Colonic mucosa (tissue), 4 donors: ENCODE data around the gene PPP1R11. TPM values are rescaled to one million over a fixed set of nuclear protein-coding genes. Genes with fewer than 3 reads are reported as not detected.
"Not testable (repeated sequence)": the region's sequence is repeated elsewhere in the genome, so short reads cannot be mapped to it uniquely, and the experiment has no call there.

Experiments
- DNase-seq: peaks from one replicate; pipeline ENCODE4 v3.0.0-alpha.2; 2020
- H3K27ac ChIP-seq: fragments of 200-600 bp; one replicate; pipeline ENCODE4 v1.8.0; 2021
- H3K27me3 ChIP-seq: fragments of 200-600 bp; one replicate; pipeline ENCODE4 v1.8.0; 2021
- H3K36me3 ChIP-seq: fragments of 200-600 bp; one replicate; pipeline ENCODE4 v1.8.0; 2021
- H3K4me1 ChIP-seq: fragments of 200-600 bp; one replicate; pipeline ENCODE4 v1.8.0; 2021; ENCODE audit warnings: mild to moderate bottlenecking
- H3K4me3 ChIP-seq: fragments of 200-600 bp; one replicate; pipeline ENCODE4 v1.8.0; 2021
- H3K9ac ChIP-seq, 2 donors: one replicate each; pipeline ENCODE4 v1.7.0; 2013; ENCODE audit warnings: control low read depth in 2 of 2, low read depth in 2 of 2, low read length in 2 of 2
- H3K9me3 ChIP-seq: fragments of 200-600 bp; one replicate; pipeline ENCODE4 v1.8.0; 2021
- intact Hi-C: fragments of 100-400 bp; cut with DNase I; formaldehyde crosslinking; loops from one replicate; pipeline ENCODE4 v1.14.1; 2022
- total RNA-seq, 2 donors: library from RNA; stranded (reverse); fragmentation: NEBNext Ultra II Directional in 1 of 2; extraction: Animal tissue kit (Norgen Biotek cat#: 25700) in 1 of 2; gene quantifications; one replicate each; pipeline ENCODE4 v1.2.1, GENCODE V29; 2021
- TF ChIP-seq, protein P1 (sequence below): fragments of 200-600 bp; IDR thresholded peaks from one replicate; pipeline ENCODE4 v1.8.0; 2022; ENCODE audit warnings: antibody characterized with exemption, mild to moderate bottlenecking
- donor health status: healthy.
- donor health status: DM: no; HTN: no; CAD: no.
- donor health status: DM: no; HTN: no; CAD: no.

Gene PPP1R11
- total RNA-seq, 2 donors from 2014 or later: 77.9 to 87.1 TPM

DNA sequence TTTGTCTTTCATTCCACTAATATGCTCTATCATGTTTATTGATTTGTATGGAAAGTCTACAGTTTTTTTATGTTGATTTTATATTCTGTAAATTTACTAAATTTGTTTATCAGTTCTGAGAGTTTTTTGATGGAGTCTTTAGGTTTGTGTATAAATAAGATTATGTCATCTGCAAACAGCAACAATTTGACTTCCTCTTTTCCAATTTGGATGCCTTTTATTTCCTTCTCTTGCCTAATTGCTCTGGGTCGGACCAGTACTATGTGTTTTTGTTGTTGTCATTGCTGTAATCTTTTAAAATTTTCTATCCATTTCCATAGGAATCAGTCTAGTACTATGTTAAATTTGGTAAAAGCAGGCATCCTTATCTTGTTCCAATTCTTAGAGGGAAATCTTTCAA lies 37.4 kb upstream of the PPP1R11 start:
- TF ChIP-seq, protein P1, sequence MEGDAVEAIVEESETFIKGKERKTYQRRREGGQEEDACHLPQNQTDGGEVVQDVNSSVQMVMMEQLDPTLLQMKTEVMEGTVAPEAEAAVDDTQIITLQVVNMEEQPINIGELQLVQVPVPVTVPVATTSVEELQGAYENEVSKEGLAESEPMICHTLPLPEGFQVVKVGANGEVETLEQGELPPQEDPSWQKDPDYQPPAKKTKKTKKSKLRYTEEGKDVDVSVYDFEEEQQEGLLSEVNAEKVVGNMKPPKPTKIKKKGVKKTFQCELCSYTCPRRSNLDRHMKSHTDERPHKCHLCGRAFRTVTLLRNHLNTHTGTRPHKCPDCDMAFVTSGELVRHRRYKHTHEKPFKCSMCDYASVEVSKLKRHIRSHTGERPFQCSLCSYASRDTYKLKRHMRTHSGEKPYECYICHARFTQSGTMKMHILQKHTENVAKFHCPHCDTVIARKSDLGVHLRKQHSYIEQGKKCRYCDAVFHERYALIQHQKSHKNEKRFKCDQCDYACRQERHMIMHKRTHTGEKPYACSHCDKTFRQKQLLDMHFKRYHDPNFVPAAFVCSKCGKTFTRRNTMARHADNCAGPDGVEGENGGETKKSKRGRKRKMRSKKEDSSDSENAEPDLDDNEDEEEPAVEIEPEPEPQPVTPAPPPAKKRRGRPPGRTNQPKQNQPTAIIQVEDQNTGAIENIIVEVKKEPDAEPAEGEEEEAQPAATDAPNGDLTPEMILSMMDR: no peak
- Histone ChIP-seq H3K4me1 (no peaks in the 10 kb centered on the region), H3K27ac (no peak overlapping the region), H3K27me3 (no peaks in the 10 kb centered on the region), H3K9me3 (no peaks in the 10 kb centered on the region), H3K36me3 (no peaks in the 10 kb centered on the region), H3K9ac (no peak overlapping the region), H3K4me3 (no peak overlapping the region)
- intact Hi-C loops: no loop called here
- no peak for DNase-seq

DNA sequence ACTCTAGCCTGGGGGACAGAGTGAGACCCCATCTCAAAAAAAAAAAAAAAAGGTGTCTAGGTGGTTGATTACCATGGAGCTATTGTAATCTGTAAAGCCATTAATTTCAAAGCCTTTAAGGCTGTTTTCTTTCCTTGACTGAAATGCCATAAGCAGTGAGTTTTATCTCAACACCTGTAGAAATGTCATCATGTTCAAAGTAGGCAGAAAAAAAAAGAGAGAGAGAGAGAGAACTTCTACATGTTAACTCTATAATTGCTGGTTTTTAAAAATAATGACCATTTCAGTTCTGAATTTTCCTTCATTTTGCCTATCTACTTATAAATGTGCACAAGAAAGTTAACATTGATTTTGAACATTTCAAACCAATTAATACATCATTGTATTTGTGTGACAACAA lies 35.6 kb upstream of the PPP1R11 start:
- no peak for DNase-seq
- Histone ChIP-seq H3K9ac (no peak overlapping the region), H3K27me3 (no peaks in the 10 kb centered on the region), H3K9me3 (no peaks in the 10 kb centered on the region), H3K36me3 (no peaks in the 10 kb centered on the region), H3K4me1 (no peaks in the 10 kb centered on the region), H3K4me3 (no peak overlapping the region), H3K27ac (no peak overlapping the region)
- TF ChIP-seq, protein P1: no peak
- intact Hi-C loops: no loop called here

DNA sequence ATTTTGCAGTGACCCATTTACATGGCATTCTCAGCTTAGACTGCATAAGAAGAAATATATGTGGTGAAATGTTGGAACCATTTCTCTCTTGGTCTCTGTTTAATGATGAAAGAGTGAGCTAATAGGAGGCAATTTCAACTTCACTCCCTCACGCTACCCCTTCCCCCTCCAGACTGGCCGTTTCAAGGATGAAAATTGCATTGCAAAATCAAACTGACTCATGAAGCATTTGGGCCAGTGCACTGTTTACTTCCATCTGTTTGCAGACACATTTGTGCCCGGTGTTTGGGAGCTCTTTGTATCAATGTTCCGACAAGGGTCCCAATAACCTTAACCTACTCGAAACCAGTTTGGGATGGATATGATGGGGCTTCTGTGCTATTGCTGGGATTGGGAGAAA lies 33.6 kb upstream of the PPP1R11 start:
- H3K9ac ChIP-seq, H3K4me3 ChIP-seq, DNase-seq, H3K4me1 ChIP-seq, H3K36me3 ChIP-seq, intact Hi-C loops, H3K9me3 ChIP-seq, H3K27me3 ChIP-seq, H3K27ac ChIP-seq: not testable (repeated sequence)

DNA sequence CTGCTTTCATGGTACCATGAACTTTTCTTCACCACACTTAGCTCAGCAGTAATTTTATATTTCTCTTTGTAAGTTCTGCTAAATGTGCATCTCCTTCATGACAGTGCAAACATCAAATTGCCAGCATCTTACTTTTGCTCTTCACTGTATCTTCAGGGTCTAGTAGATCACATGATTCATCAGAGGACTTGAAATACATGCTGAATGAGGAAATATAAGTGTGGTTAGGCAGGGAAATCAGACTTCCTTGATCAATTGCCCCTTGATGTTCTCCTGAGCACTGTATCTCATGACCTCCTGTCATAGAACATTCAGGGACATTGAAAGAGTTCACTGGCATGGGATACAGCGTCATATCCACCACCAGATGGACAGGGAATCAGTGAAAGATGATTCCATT lies 31.2 kb upstream of the PPP1R11 start:
- TF ChIP-seq, protein P1: no peak
- H3K4me1 ChIP-seq: no peaks in the 10 kb centered on the region
- no peaks in the 10 kb centered on the region for H3K36me3 ChIP-seq
- no peak overlapping the region for H3K27ac ChIP-seq
- H3K9ac ChIP-seq: no peak overlapping the region
- intact Hi-C loops: no loop called here
- H3K4me3 ChIP-seq: no peak overlapping the region
- DNase-seq: no peak
- no peaks in the 10 kb centered on the region for H3K9me3 ChIP-seq
- no peaks in the 10 kb centered on the region for H3K27me3 ChIP-seq

DNA sequence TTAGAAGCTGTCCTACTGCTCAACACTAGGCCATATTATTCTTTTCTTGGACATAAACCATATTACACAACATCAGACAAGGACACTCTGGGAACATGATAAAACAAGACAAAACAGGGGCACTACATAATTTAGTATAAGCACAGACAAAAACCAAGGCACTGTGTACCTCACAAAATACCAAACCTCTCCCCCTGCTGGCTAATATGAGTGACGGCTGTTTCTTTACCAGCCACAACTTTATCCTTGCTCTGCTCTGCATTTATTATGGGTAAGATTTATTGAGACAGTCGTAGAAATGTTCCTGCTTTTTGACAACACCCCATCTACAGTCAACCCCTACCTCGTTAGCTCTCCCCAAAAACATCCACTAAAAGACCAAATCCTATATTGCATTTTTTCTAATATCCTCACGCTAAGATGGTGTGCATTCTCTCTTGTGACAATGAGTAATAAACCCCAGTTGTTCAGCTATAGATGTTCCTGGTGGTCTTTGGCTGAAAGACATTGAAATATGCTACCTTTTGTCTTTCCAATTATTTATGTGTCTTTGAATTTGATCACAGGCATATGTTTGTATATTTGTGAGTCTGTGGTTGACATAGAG lies 29.7 kb upstream of the PPP1R11 start:
- H3K9me3 ChIP-seq: no peaks in the 10 kb centered on the region
- no peaks in the 10 kb centered on the region for H3K27me3 ChIP-seq
- DNase-seq: no peak
- no peaks in the 10 kb centered on the region for H3K4me1 ChIP-seq
- H3K36me3 ChIP-seq: no peaks in the 10 kb centered on the region
- H3K4me3 ChIP-seq: no peak overlapping the region
- intact Hi-C loops: no loop called here
- TF ChIP-seq, protein P1: peak; percentile 37
- H3K27ac ChIP-seq: no peak overlapping the region
- H3K9ac ChIP-seq: no peak overlapping the region

DNA sequence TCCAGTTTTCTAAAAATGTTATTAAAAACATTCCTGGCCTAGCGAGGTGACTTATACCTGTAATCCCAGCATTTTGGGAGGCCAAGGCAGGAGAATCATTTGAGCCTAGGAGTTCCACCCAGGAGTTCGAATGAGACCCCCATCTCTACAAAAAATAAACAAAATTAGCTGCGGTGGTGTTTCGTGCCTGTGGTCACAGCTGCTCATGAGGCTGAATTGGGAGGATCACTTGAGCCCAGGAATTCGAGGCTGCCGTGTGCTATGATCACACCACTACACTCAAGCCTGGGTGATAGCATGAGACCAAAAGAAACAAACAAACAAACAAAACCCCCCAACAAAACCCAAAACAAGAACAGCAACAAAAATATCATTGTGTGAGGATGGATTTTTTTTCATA lies 25.8 kb upstream of the PPP1R11 start:
- Histone ChIP-seq H3K9ac (no peak overlapping the region), H3K36me3 (no peaks in the 10 kb centered on the region), H3K27ac (no peak overlapping the region), H3K9me3 (no peaks in the 10 kb centered on the region), H3K4me1 (no peaks in the 10 kb centered on the region), H3K27me3 (no peaks in the 10 kb centered on the region), H3K4me3 (no peak overlapping the region)
- intact Hi-C loops: no loop called here
- DNase-seq: no peak
- TF ChIP-seq, protein P1: no peak
